ENCODE measurements around the gene ARL2BP. TPM values are rescaled to one million over a fixed set of nuclear protein-coding genes. Genes with fewer than 3 reads are reported as not detected.

Gene ARL2BP
- total and polyA plus RNA-seq, 2 of the 13 experiments (the other 11 are each of a cell fraction or from before 2014, with no cell fraction given) = 64.3 to 67.6 TPM

GRCh38 chr16:57251352-57251751 is 6.3 kb downstream of the ARL2BP start:
- POLR2A ChIA-PET = interaction anchor here (1.0 to 2.8 kb wide), 2 partner anchors 29 to 66 kb away, joined by 3 to 20 read pairs; partner anchors contain the start of gene PSME3IP1
- H3K9ac ChIP-seq (ENCODE audit: insufficient read depth, low read depth, low read length) = no peak overlapping the region
- no peaks in the 10 kb centered on the region for H3K79me2 ChIP-seq (ENCODE audit: insufficient read depth, low read length)
- H3K27me3 ChIP-seq (ENCODE audit: control insufficient read depth in 1 of 2, insufficient read depth in 2 of 2, low read length in 2 of 2) = no peaks in the 10 kb centered on the region
- no peaks in the 10 kb centered on the region for H4K20me1 ChIP-seq (ENCODE audit: insufficient read depth, low read length)
- no peak overlapping the region for H3K4me3 ChIP-seq (replicated peaks in 1 of 3; ENCODE audit: insufficient read depth in 1 of 3, low read depth in 2 of 3, low read length in 3 of 3)
- H3K27ac ChIP-seq (ENCODE audit: extremely low read length, insufficient read depth, low read length) = no peak overlapping the region
- FAIRE-seq = no peak
- no peak for ATAC-seq
- no TSS peak for BruUV-seq (replicated peaks)
- H2AFZ ChIP-seq (ENCODE audit: low read length) = no peak overlapping the region
- 92% methylated on average over 2 of the region's 2 CpGs for WGBS (ENCODE audit: low lambda C conversion rate)
- no peak for TF ChIP-seq MAFK (conservative IDR thresholded peaks at IDR 0.05 in 1 of 2, IDR thresholded peaks at IDR 0.05 in 1 of 2; ENCODE audit: low read length in 2 of 2)
- TF ChIP-seq ZNF121 (CRISPR knock-in tag; IDR thresholded peaks at IDR 0.05) = peak; percentile 84
- 0 out of 2 replicates have a peak, but pooled peaks have one; percentile 23 for TF ChIP-seq ZNF777 (CRISPR knock-in tag; IDR thresholded peaks at IDR 0.05)
- no peak for TF ChIP-seq UBTF (CRISPR knock-in tag; IDR thresholded peaks at IDR 0.05)
- DNase-seq (ENCODE audit: low spot score) = no peak
- no peaks in the 10 kb centered on the region for H3K9me3 ChIP-seq (ENCODE audit: low read length)
- intact Hi-C loops (cut with micrococcal nuclease; ENCODE audit: unreplicated experiment) (no loop called here), in situ Hi-C loops (cut with HindIII; ENCODE audit: extremely low pct_ligation_motif_present, low pct_unique_long_range_greater_than_20kb) (no loop called here)
- CTCF ChIA-PET (ENCODE audit: low intra/inter-chr PET ratio, low total read pairs) = no interaction called here
- H3K4me1 ChIP-seq (ENCODE audit: insufficient read depth, low read length) = peaks cover 41% of the 10 kb centered on the region
- H3K4me2 ChIP-seq (ENCODE audit: low read depth, low read length) = no peak overlapping the region
- H3K36me3 ChIP-seq (replicated peaks in 1 of 2; ENCODE audit: control insufficient read depth in 1 of 2, insufficient read depth in 2 of 2, low read length in 2 of 2) = peaks cover 17 to 41% of the 10 kb centered on the region in 2 experiments

DNA sequence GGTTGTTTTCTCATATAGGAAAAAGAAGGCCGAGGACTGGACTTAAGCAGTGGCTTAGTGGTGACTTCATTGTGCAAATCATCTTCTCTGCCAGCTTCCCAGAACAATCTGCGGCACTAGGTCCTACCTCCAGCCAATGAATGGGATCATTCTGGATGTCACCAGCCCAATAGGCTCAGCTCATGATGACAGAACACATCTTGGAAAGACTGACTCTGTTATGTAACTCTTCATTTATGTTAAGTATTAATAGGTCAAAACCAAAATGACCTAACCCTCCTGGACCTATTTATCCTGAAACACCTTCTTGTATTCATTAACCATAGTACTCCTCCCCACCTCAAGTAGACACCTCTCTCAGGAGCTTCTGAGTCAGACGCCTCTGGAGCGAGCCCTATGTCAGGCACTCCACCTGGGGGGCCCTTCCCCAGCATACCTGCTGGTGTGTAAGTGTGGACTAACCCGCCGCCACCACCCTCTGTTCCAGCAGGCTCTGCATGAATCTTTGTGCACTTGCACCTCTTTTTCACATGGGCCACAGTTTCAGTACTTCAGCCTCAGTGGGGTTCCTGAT is 7.2 kb downstream of the ARL2BP start:
- intact Hi-C loops (cut with micrococcal nuclease; ENCODE audit: unreplicated experiment) (loop anchor here (2.0 kb wide), 1 partner anchor 17 kb away; no protein-coding TSS in a partner anchor), in situ Hi-C loops (cut with HindIII; ENCODE audit: extremely low pct_ligation_motif_present, low pct_unique_long_range_greater_than_20kb) (no loop called here)
- ATAC-seq (peak; percentile 54), DNase-seq (ENCODE audit: low spot score) (peak; percentile 32), FAIRE-seq (peak; percentile 72)
- Histone ChIP-seq H3K4me2 (ENCODE audit: low read depth, low read length) (no peak overlapping the region), H3K36me3 (replicated peaks in 1 of 2; ENCODE audit: control insufficient read depth in 1 of 2, insufficient read depth in 2 of 2, low read length in 2 of 2) (peaks cover 22 to 47% of the 10 kb centered on the region in 2 experiments), H3K9me3 (ENCODE audit: low read length) (no peaks in the 10 kb centered on the region), H3K79me2 (ENCODE audit: insufficient read depth, low read length) (no peaks in the 10 kb centered on the region), H3K4me1 (ENCODE audit: insufficient read depth, low read length) (peaks cover 32% of the 10 kb centered on the region), H3K27me3 (ENCODE audit: control insufficient read depth in 1 of 2, insufficient read depth in 2 of 2, low read length in 2 of 2) (no peaks in the 10 kb centered on the region), H3K27ac (ENCODE audit: extremely low read length, insufficient read depth, low read length) (no peak overlapping the region), H3K4me3 (replicated peaks in 1 of 3; ENCODE audit: insufficient read depth in 1 of 3, low read depth in 2 of 3, low read length in 3 of 3) (no peak overlapping the region), H2AFZ (ENCODE audit: low read length) (no peak overlapping the region), H3K9ac (ENCODE audit: insufficient read depth, low read depth, low read length) (no peak overlapping the region), H4K20me1 (ENCODE audit: insufficient read depth, low read length) (no peaks in the 10 kb centered on the region)
- BruUV-seq (replicated peaks) = no TSS peak
- ChIA-PET CTCF (ENCODE audit: low intra/inter-chr PET ratio, low total read pairs) (no interaction called here), POLR2A (interaction anchor here (0.7 to 2.8 kb wide), 5 partner anchors 10 to 120 kb away, joined by 3 to 20 read pairs (median 9); partner anchors contain the start of genes CX3CL1 and PSME3IP1)
- WGBS (ENCODE audit: low lambda C conversion rate) = 84% methylated on average over 6 of the region's 6 CpGs
- peak; percentile 35; the same call in 1 of the 2 replicates for TF ChIP-seq POLR2G (IDR thresholded peaks at IDR 0.05; ENCODE audit: low read depth, low read length)
- TF ChIP-seq CREB1 (IDR thresholded peaks at IDR 0.05) = no peak
- TF ChIP-seq CREB1 (CRISPR knock-in tag; IDR thresholded peaks at IDR 0.05) = peak; percentile 28; the same call in 1 of the 2 replicates
- peak; percentile 12; the same call in 1 of the 2 replicates for TF ChIP-seq SALL1 (CRISPR knock-in tag; IDR thresholded peaks at IDR 0.05)
- TF ChIP-seq SOX6 (IDR thresholded peaks at IDR 0.05) = no peak
- 0 out of 2 replicates have a peak, but pooled peaks have one; percentile 25 for TF ChIP-seq SOX6 (CRISPR knock-in tag; IDR thresholded peaks at IDR 0.05)
- TF ChIP-seq HNF4G (IDR thresholded peaks at IDR 0.05; ENCODE audit: borderline replicate concordance, low read depth, low read length) = no peak
- no peak for TF ChIP-seq HNF4G (CRISPR knock-in tag; IDR thresholded peaks at IDR 0.05; ENCODE audit: borderline replicate concordance, low read depth)
- TF ChIP-seq ZSCAN22 (CRISPR knock-in tag; IDR thresholded peaks at IDR 0.05) = no peak
